Activated CD4-positive, alpha-beta T cell treated with anti-CD3 and anti-CD28 coated beads for 24 hours (primary cell): ENCODE data around the gene FAM47C.
"Not testable (repeated sequence)": the region's sequence is repeated elsewhere in the genome, so short reads cannot be mapped to it uniquely, and the experiment has no call there.

Source experiments
- DNase-seq, 2 donors: peaks; one replicate each; pipeline ENCODE4 v3.0.0-alpha.2; 2020; ENCODE audit warnings: low read depth in 2 of 2

Gene FAM47C

GRCh38 chrX:37008182-37008581 lies at the start of gene FAM47C:
FAM47C (plus strand) TSS chrX:37008366; CDS start chrX:37008411, 45 bp downstream.
- not testable (repeated sequence) for DNase-seq

GRCh38 chrX:36961590-36961989 lies 46.6 kb upstream of the FAM47C start:
- no peak for DNase-seq

GRCh38 chrX:36963069-36963808 lies 44.9 kb upstream of the FAM47C start:
- DNase-seq: no peak

- no peak for DNase-seq
These were observed 44.3 kb upstream of the FAM47C start for GRCh38 chrX:36963852-36964251.

GRCh38 chrX:36973575-36973974 lies 34.6 kb upstream of the FAM47C start:
- DNase-seq: no peak

- DNase-seq: no peak
These were observed 33.3 kb upstream of the FAM47C start for GRCh38 chrX:36974911-36975310.

GRCh38 chrX:36978886-36979285 lies 29.3 kb upstream of the FAM47C start:
- no peak for DNase-seq

GRCh38 chrX:36983831-36984230 lies 24.3 kb upstream of the FAM47C start:
- no peak for DNase-seq

- DNase-seq: not testable (repeated sequence)
These were observed 22.6 kb upstream of the FAM47C start for GRCh38 chrX:36985416-36986209.

GRCh38 chrX:36986231-36986630 lies 21.9 kb upstream of the FAM47C start:
- no peak for DNase-seq

GRCh38 chrX:36987212-36987611 lies 21.0 kb upstream of the FAM47C start:
- not testable (repeated sequence) for DNase-seq

GRCh38 chrX:37000140-37000539 lies 8.0 kb upstream of the FAM47C start:
- no peak for DNase-seq

GRCh38 chrX:37010496-37010895 lies 2.3 kb downstream of the FAM47C start:
- no peak for DNase-seq

GRCh38 chrX:37034260-37034659 lies 26.1 kb downstream of the FAM47C start:
- not testable (repeated sequence) for DNase-seq

GRCh38 chrX:37036674-37037220 lies 28.6 kb downstream of the FAM47C start:
- not testable (repeated sequence) for DNase-seq

GRCh38 chrX:37038814-37039213 lies 30.6 kb downstream of the FAM47C start:
- DNase-seq: not testable (repeated sequence)

GRCh38 chrX:37042956-37043885 lies 35.1 kb downstream of the FAM47C start:
- not testable (repeated sequence) for DNase-seq

GRCh38 chrX:37047776-37048175 lies 39.6 kb downstream of the FAM47C start:
- no peak for DNase-seq

- DNase-seq: not testable (repeated sequence)
These were observed 49.4 kb downstream of the FAM47C start for GRCh38 chrX:37057572-37057971.

- no peak for DNase-seq
These were observed 52.8 kb downstream of the FAM47C start for GRCh38 chrX:37060999-37061398.
